GM18526 (cell line): Measurements from ENCODE around the gene MARK4.

Source experiments
- POLR2A ChIP-seq: IDR thresholded peaks from 3 replicates; pipeline ENCODE4 v1.6.1; 2011; ENCODE audit not compliant: insufficient read length; ENCODE audit errors: extremely low read depth

Gene MARK4

GRCh38 chr19:45280471-45280961 is 29.4 kb downstream of the MARK4 start:
- no peak for TF ChIP-seq POLR2A

DNA sequence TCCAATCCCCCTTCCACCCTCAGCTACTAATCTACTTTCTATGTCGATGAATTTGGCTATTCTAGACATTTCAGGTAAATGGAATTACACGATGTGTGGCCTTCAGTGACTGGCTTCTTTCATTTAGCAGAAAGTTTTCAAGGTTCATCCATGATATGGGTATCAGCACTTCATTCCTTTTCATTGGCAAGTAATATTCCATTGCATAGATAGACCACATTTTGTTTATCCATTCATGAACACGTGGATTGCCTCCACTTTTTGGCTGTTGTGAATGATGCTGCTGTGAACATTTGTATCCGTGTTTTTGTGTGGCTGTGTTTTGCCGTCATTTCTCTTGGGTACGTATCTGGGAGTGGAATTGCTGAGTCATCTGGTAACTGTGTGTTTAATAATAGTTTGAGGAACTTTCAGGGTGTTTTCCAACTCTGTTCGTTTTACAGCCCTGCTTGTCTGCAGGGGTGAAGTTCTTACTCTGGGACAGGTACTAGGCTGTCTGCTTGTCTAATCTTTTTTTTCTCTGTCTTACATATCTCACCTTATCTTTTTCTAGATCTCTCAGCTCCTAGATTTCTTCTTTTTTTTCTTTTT is 32.5 kb downstream of the MARK4 start:
- no peak for TF ChIP-seq POLR2A

- no peak for TF ChIP-seq POLR2A
These were observed 39.4 kb downstream of the MARK4 start for GRCh38 chr19:45290381-45290931.

- TF ChIP-seq POLR2A, result no peak
These were observed 40.8 kb downstream of the MARK4 start for GRCh38 chr19:45291834-45292233.

- TF ChIP-seq POLR2A, result no peak
These were observed 42.6 kb downstream of the MARK4 start for GRCh38 chr19:45293682-45294081.

- no peak for TF ChIP-seq POLR2A
These were observed 43.4 kb downstream of the MARK4 start for GRCh38 chr19:45294291-45295029.

GRCh38 chr19:45295873-45296272 is 44.8 kb downstream of the MARK4 start:
- TF ChIP-seq POLR2A, result no peak

- TF ChIP-seq POLR2A, result no peak
These were observed 45.3 kb downstream of the MARK4 start for GRCh38 chr19:45296355-45296754.

GRCh38 chr19:45297674-45298073 is 46.6 kb downstream of the MARK4 start:
- no peak for TF ChIP-seq POLR2A

- TF ChIP-seq POLR2A, result no peak
These were observed 47.2 kb downstream of the MARK4 start for GRCh38 chr19:45298264-45298663.

- TF ChIP-seq POLR2A, result no peak
These were observed 48.6 kb downstream of the MARK4 start for GRCh38 chr19:45299719-45300118.

GRCh38 chr19:45302416-45302815 is 51.3 kb downstream of the MARK4 start:
- no peak for TF ChIP-seq POLR2A

DNA sequence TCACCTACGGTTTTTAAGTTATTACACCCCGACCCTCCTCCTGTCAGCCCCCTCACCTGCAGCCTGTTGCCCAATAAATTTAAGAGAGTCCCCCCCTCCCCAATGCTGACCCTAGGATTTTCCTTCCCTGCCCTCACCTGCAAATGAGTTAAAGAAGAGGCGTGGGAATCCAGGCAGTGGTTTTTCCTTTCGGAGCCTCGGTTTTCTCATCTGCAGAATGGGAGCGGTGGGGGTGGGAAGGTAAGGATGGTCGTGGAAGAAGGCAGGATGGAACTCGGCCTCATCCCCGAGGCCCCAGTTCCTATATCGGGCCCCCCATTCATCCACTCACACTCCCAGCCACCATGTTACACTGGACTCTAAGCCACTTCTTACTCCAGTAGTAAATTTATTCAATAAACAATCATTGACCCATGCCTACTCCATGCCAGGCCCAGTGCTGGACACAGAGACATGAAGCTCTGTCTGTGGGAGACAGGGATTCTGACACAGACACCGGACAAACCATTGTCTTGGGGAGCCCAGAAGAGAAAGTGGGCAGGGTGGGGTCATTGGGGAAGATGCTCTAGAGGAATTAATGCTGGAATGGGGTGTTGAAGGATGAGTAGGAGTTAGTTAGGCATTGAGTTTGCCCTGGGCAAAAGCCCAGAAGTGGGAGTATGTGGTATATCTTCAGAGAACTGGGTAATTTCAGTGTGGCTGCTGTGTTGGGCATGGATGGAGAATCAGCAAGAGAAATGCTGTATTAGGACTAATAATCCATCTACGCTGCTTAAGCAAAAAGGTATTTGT is 52.4 kb downstream of the MARK4 start:
- TF ChIP-seq POLR2A, result no peak

DNA sequence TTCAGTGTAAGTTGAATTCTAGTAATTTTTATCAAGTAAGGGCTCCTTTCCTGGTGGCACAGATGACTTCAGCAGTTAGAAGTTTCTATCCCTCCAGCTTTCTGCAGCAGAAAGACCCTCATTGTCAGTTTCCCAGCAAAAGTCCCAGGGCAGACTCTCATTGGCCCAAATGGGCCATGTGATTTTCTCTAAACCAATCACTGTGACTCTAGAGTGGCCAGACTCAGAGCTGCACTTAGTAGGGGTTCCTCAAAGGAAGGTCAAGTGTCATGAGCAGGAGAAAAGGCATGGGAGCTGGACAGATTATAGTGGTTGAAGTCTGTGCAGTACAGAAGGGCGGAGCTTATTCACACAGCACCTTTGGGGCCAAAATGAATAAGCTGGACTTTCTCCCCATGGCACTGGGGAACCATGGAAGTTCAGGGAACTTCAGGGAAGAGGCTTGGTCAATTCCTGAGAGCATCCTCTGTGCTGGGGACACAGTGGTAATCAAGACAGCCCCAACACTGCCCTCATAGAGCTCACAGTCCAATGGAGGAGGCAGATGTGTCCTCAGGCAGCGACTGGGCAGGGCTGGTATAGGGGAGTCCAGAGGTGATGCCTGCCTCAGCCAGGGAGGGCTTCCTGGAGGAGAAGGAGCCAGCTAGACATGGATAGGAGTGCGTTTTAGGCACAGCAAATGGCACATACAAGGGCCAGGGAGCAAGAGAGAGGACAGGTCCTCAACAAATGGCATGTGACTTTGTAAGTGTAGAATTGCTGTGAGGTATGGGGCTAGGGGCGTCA is 53.3 kb downstream of the MARK4 start:
- TF ChIP-seq POLR2A, result no peak

GRCh38 chr19:45305007-45305406 is 53.9 kb downstream of the MARK4 start:
- no peak for TF ChIP-seq POLR2A

DNA sequence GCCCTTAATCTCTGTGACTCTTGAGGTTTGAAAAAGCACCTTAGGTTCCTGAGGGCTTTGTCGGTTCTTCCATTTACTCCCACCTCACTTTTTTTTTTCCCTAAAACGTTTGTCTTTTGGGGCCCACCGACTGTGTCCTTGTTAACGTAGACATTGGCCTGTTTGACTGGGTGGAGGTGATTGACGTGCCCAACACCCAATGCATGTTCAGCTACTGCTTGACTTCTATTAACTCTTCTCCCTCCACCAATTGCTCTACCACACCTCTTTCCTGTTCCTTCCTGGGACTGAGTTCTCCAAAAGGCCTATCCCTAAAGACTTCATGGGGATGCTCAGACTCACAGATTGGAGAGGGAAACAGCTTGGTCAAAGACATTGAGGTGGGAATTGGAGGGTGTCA is 54.4 kb downstream of the MARK4 start:
- TF ChIP-seq POLR2A, result no peak

DNA sequence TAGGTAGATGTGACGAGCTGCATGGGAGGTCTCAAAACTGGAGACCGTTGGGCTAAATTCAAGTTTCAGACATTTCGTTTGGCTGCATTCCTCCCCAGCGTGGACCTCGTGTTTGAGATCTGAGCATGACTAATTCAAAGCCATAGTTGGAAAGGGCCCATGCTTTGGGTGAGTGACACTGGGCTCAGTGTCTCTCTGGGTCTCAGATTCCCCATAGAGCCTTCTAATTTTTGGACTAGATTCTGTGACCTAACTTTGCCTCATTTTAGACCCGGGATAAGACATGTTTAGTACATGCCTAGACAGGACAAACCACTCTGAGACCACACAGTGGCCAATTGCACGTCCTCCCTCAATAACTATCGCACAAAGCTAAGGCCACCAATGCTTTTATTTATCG is 55.0 kb downstream of the MARK4 start:
- no peak for TF ChIP-seq POLR2A
